ENCODE measurements around the gene SLC25A19.

Gene SLC25A19

GRCh38 chr17:75289115-75289831 lies at the start of gene SLC25A19:
Gene SLC25A19, minus strand, starts transcription at chr17:75289433. Its CDS starts 2,669 bp downstream, at chr17:75286764.
- intact Hi-C loops (cut with micrococcal nuclease): loop anchor here (2.0 to 5.0 kb wide), 2 partner anchors 33 to 116 kb away; partner anchors contain the start of gene GRB2

GRCh38 chr17:75338335-75338734 lies 49.1 kb upstream of the SLC25A19 start:
- Mint-ChIP-seq H3K27me3 (no peaks in the 10 kb centered on the region), H3K4me3 (peak overlapping the region; percentile 59), H3K27ac (peak overlapping the region; percentile 65), H3K36me3 (ENCODE audit: low read depth) (peaks cover 34% of the 10 kb centered on the region), H3K9me3 (no peaks in the 10 kb centered on the region), H3K4me1 (ENCODE audit: low read depth) (peaks cover 57% of the 10 kb centered on the region)
- intact Hi-C loops (cut with micrococcal nuclease): no loop called here

More at GRCh38 chr17:75289115-75289831, at the start of gene SLC25A19:
- Mint-ChIP-seq H3K4me1 (ENCODE audit: low read depth) (peaks cover 71% of the 10 kb centered on the region), H3K4me3 (peak within 1 kb of the TSS; percentile 92), H3K36me3 (ENCODE audit: low read depth) (peaks cover 55% of the 10 kb centered on the region), H3K27ac (peak within 1 kb of the TSS; percentile 97), H3K9me3 (no peaks in the 10 kb centered on the region), H3K27me3 (no peaks in the 10 kb centered on the region)

GRCh38 chr17:75335315-75335714 lies 46.1 kb upstream of the SLC25A19 start:
- peaks cover 53% of the 10 kb centered on the region for H3K4me1 Mint-ChIP-seq (ENCODE audit: low read depth)
- H3K27ac Mint-ChIP-seq: no peak overlapping the region
- no peaks in the 10 kb centered on the region for H3K9me3 Mint-ChIP-seq
- intact Hi-C loops (cut with micrococcal nuclease): no loop called here
- H3K36me3 Mint-ChIP-seq (ENCODE audit: low read depth): peaks cover 45% of the 10 kb centered on the region
- no peak overlapping the region for H3K4me3 Mint-ChIP-seq
- H3K27me3 Mint-ChIP-seq: no peaks in the 10 kb centered on the region

- no peaks in the 10 kb centered on the region for H3K9me3 Mint-ChIP-seq
- no peaks in the 10 kb centered on the region for H3K27me3 Mint-ChIP-seq
- no peak overlapping the region for H3K27ac Mint-ChIP-seq
- H3K4me1 Mint-ChIP-seq (ENCODE audit: low read depth): peaks cover 53% of the 10 kb centered on the region
- H3K4me3 Mint-ChIP-seq: no peak overlapping the region
- peaks cover 46% of the 10 kb centered on the region for H3K36me3 Mint-ChIP-seq (ENCODE audit: low read depth)
- intact Hi-C loops (cut with micrococcal nuclease): no loop called here
Measured at GRCh38 chr17:75334723-75335122, 45.5 kb upstream of the SLC25A19 start.

- H3K4me1 Mint-ChIP-seq (ENCODE audit: low read depth): peaks cover 60% of the 10 kb centered on the region
- H3K27ac Mint-ChIP-seq: no peak overlapping the region
Measured at GRCh38 chr17:75331671-75332070, 42.4 kb upstream of the SLC25A19 start.

DNA sequence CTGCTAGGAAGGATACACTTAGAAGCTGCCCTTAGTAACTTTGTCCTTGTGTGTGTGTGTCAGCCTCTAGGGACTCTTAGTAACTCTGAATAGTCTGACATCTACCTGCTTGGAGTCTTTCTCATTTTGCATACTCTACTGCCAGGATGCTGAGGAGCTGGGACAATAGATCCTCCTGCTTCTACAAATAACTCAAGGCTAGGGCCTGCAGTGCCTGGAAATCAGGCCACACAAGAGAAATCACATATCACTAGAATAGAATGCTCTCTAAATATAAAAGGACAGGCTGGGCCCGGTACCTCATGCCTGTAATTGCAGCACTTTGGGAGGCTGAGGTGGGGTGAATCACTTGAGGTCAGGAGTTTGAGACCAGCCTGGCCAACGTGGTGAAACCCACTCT lies 38.5 kb upstream of the SLC25A19 start:
- Mint-ChIP-seq H3K4me1 (ENCODE audit: low read depth) (peaks cover 61% of the 10 kb centered on the region), H3K4me3 (no peak overlapping the region), H3K9me3 (no peaks in the 10 kb centered on the region), H3K27ac (peak overlapping the region; percentile 78), H3K36me3 (ENCODE audit: low read depth) (peaks cover 87% of the 10 kb centered on the region), H3K27me3 (no peaks in the 10 kb centered on the region)
- intact Hi-C loops (cut with micrococcal nuclease): no loop called here

More at GRCh38 chr17:75331671-75332070, 42.4 kb upstream of the SLC25A19 start:
- Mint-ChIP-seq H3K27me3 (no peaks in the 10 kb centered on the region), H3K9me3 (no peaks in the 10 kb centered on the region), H3K36me3 (ENCODE audit: low read depth) (peaks cover 70% of the 10 kb centered on the region), H3K4me3 (no peak overlapping the region)
- intact Hi-C loops (cut with micrococcal nuclease): no loop called here

DNA sequence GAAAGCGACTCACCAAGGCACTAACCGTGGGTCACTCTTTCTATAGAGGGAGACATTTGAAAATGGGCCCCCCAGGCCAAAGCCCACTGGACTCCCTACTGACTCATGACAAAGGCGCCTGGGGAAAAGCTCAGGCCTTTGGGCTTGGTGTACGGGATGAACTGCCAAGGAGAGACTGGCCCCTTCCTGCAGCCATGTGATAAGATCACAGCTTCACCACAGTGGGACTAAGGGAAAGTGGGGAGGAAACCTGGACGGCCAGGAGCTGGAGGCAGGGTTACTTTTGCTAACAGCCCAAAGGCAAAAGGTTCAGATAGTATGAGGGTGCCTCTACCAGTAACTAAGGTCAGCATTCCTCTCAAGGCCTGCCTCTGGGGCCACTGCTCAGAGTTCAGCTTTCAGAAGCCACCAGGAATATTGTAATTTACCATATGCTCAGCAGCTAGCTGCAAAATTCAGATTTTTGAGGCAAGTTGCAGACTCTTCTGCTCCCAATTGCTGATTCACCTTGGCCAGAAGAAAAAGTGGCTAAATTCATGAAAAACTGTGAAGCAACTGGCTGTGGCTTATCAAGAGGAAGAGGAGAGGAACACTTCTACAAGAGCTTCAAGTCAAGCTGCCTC lies 37.1 kb upstream of the SLC25A19 start:
- peaks cover 87% of the 10 kb centered on the region for H3K36me3 Mint-ChIP-seq (ENCODE audit: low read depth)
- intact Hi-C loops (cut with micrococcal nuclease): no loop called here
- H3K27ac Mint-ChIP-seq: peak overlapping the region; percentile 78
- peak overlapping the region; percentile 46 for H3K4me3 Mint-ChIP-seq
- peaks cover 54% of the 10 kb centered on the region for H3K4me1 Mint-ChIP-seq (ENCODE audit: low read depth)
- no peaks in the 10 kb centered on the region for H3K27me3 Mint-ChIP-seq
- no peaks in the 10 kb centered on the region for H3K9me3 Mint-ChIP-seq

DNA sequence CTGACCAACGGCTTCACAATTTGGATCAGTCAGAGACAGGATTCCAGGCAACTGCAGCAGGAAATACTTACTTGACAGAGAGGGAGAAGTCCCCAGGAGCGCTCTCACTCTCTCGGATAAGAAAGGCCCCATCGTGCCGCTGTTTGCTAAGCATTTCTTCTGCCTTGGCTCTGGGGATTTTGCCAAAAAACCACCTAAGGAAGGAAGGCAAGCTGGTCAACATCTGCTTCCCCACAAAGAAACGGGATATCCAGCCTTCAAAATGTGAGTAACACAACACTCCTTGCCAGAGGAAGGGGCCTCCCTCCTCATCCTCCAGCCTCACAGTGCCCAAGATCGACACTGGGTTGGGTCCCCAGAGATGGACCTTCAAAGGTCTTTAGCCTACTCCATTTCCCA lies 36.6 kb upstream of the SLC25A19 start:
- intact Hi-C loops (cut with micrococcal nuclease): no loop called here
- Mint-ChIP-seq H3K4me3 (peak overlapping the region; percentile 46), H3K27ac (peak overlapping the region; percentile 78), H3K9me3 (no peaks in the 10 kb centered on the region), H3K4me1 (ENCODE audit: low read depth) (peaks cover 49% of the 10 kb centered on the region), H3K36me3 (ENCODE audit: low read depth) (peaks cover 87% of the 10 kb centered on the region), H3K27me3 (no peaks in the 10 kb centered on the region)

GRCh38 chr17:75325348-75325747 lies 36.1 kb upstream of the SLC25A19 start:
- H3K27me3 Mint-ChIP-seq: no peaks in the 10 kb centered on the region
- peaks cover 87% of the 10 kb centered on the region for H3K36me3 Mint-ChIP-seq (ENCODE audit: low read depth)
- intact Hi-C loops (cut with micrococcal nuclease): no loop called here

DNA sequence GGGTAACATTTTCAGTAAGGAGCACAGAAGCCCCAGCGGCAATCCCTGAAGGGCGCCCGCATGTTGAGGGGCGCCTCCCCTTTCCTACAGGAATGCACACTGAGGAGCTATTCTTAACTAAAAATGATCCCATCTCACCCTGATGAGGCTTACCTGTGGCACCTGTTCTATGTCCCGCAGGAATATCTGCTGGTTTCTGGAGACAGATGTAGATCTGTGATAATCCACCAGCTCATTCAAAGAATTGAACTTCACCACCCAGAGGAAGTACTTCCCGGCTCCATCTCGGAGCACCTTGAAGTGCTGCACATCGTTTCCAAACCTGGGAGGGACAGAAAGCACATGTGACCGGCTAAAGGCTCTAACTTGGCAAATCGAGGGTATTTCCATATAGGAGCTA lies 32.3 kb upstream of the SLC25A19 start:
- peaks cover 90% of the 10 kb centered on the region for H3K36me3 Mint-ChIP-seq (ENCODE audit: low read depth)
- peak overlapping the region; percentile 41 for H3K27ac Mint-ChIP-seq
- H3K27me3 Mint-ChIP-seq: no peaks in the 10 kb centered on the region
- no peak overlapping the region for H3K4me3 Mint-ChIP-seq
- intact Hi-C loops (cut with micrococcal nuclease): loop anchor here (5.0 kb wide), 1 partner anchor 34 kb away; the partner anchor contains the start of gene SLC25A19
- H3K9me3 Mint-ChIP-seq: no peaks in the 10 kb centered on the region
- H3K4me1 Mint-ChIP-seq (ENCODE audit: low read depth): peaks cover 40% of the 10 kb centered on the region

More at GRCh38 chr17:75325348-75325747, 36.1 kb upstream of the SLC25A19 start:
- H3K9me3 Mint-ChIP-seq: no peaks in the 10 kb centered on the region
- H3K4me3 Mint-ChIP-seq: peak overlapping the region; percentile 30
- peaks cover 44% of the 10 kb centered on the region for H3K4me1 Mint-ChIP-seq (ENCODE audit: low read depth)
- peak overlapping the region; percentile 78 for H3K27ac Mint-ChIP-seq

DNA sequence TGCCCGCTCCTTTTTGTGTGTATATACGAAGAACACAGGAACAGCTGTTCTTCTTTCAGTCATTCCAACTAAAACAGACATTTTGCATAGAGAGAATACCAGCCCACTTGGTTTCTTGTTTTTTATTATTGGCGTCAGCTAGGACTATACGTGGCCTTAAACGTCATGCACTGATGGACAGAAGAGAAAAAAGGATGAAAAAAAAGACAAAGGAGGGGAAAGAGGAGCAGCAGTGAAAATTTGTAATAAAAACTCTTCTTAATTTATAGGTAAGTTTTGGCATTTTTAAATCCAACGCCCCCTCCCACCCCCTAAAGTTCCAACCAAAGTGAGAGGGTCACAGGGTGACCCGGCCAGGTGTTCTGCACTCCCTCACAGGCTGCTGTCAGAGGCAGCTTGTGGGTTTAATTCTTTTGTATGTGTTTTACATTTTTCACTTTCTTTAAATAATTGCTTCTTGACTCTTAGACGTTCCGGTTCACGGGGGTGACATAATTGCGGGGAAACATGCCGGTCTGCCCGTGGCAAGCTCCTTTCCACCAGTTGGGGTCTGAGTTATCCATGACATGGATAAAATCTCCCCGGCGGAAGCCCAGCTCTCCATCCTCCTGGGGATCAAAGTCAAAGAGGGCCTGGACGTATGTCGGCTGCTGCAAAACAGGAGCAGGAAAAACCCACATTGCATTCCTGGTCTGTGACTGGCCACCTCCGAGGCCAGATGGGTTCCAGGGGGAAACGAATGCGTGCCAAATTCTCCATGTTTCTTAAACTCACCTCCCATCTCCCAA lies 30.9 kb upstream of the SLC25A19 start:
- Mint-ChIP-seq H3K27ac (peak overlapping the region; percentile 50), H3K36me3 (ENCODE audit: low read depth) (peaks cover 86% of the 10 kb centered on the region), H3K4me3 (no peak overlapping the region)

GRCh38 chr17:75318615-75319222 lies 29.5 kb upstream of the SLC25A19 start:
- Mint-ChIP-seq H3K4me1 (ENCODE audit: low read depth) (peaks cover 51% of the 10 kb centered on the region), H3K36me3 (ENCODE audit: low read depth) (peaks cover 79% of the 10 kb centered on the region), H3K27ac (peak overlapping the region; percentile 92), H3K9me3 (no peaks in the 10 kb centered on the region), H3K4me3 (peak overlapping the region; percentile 37), H3K27me3 (no peaks in the 10 kb centered on the region)
- intact Hi-C loops (cut with micrococcal nuclease): no loop called here

More for the DNA sequence above, 30.9 kb upstream of the SLC25A19 start:
- Mint-ChIP-seq H3K27me3 (no peaks in the 10 kb centered on the region), H3K4me1 (ENCODE audit: low read depth) (peaks cover 38% of the 10 kb centered on the region), H3K9me3 (no peaks in the 10 kb centered on the region)
- intact Hi-C loops (cut with micrococcal nuclease): loop anchor here (5.0 kb wide), 1 partner anchor 33 kb away; the partner anchor contains the start of gene SLC25A19

DNA sequence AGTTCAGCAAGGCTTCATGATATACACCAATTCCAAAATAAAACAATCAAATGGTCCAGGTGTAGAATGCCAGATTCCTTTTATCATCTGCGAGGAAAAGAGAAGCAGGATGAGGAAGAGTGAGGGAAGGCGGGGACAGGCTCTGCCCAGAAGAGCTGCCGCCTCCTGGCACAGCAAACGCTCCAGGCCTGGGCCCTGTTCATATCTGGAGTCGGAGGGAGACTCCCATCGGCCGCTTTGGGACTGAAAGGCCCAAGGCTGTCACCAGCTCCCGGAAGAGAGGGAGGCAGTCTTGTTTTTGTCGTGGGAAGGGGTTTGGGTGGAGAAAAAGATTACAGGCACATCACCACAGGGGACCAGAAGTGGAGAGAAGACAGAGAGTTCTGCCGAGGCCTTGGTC lies 29.0 kb upstream of the SLC25A19 start:
- Mint-ChIP-seq H3K36me3 (ENCODE audit: low read depth) (peaks cover 77% of the 10 kb centered on the region), H3K27ac (peak overlapping the region; percentile 92), H3K4me3 (peak overlapping the region; percentile 37), H3K27me3 (no peaks in the 10 kb centered on the region), H3K4me1 (ENCODE audit: low read depth) (peaks cover 56% of the 10 kb centered on the region), H3K9me3 (no peaks in the 10 kb centered on the region)
- intact Hi-C loops (cut with micrococcal nuclease): no loop called here

Data from dendritic cell treated with granulocyte-macrophage colony-stimulating factor and Interleukin-4, amounts not matched to agents 40 ng/mL and 50 ng/mL, for 4 days (primary cell).